ENCODE data around the gene PDE1C. TPM values are rescaled to one million over a fixed set of nuclear protein-coding genes. Genes with fewer than 3 reads are reported as not detected.

PDE1C gene
- total and polyA plus RNA-seq, 8 donors = 1.2 to 4.2 (median 2.2) TPM

DNA sequence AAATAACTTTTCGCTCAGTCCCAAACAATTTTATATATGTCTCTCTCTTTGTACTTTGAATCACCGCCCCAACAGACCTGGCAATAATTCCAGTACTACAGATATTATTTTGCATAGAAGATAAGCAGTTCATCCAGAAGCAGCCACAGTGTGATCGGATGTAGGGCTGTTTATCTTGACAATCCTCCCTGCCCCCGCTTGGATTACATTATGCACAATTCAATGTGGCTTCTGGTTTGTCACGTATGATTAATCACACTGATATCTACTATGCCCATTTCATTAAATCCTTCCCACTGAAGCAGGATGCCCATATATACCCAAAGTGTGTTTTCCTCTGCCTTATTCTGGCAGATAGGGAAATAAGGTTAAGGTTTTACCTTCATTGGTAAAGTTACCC is 115.2 kb downstream of the PDE1C start:
- no peaks in the 10 kb centered on the region for H3K4me1 ChIP-seq
- DNase-seq (no peak), FAIRE-seq (no peak), ATAC-seq (no peak)
- no peaks in the 10 kb centered on the region for H3K36me3 ChIP-seq
- H3K27ac ChIP-seq = no peak overlapping the region
- H3K27me3 ChIP-seq = no peaks in the 10 kb centered on the region
- 89 to 90% methylated on average over 5 of the region's 5 CpGs for WGBS, 2 donors
- intact Hi-C loops (cut with DNase I) = no loop called here
- TF ChIP-seq, protein P1, sequence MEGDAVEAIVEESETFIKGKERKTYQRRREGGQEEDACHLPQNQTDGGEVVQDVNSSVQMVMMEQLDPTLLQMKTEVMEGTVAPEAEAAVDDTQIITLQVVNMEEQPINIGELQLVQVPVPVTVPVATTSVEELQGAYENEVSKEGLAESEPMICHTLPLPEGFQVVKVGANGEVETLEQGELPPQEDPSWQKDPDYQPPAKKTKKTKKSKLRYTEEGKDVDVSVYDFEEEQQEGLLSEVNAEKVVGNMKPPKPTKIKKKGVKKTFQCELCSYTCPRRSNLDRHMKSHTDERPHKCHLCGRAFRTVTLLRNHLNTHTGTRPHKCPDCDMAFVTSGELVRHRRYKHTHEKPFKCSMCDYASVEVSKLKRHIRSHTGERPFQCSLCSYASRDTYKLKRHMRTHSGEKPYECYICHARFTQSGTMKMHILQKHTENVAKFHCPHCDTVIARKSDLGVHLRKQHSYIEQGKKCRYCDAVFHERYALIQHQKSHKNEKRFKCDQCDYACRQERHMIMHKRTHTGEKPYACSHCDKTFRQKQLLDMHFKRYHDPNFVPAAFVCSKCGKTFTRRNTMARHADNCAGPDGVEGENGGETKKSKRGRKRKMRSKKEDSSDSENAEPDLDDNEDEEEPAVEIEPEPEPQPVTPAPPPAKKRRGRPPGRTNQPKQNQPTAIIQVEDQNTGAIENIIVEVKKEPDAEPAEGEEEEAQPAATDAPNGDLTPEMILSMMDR (IDR thresholded peaks at IDR 0.05) = no peak
- no peaks in the 10 kb centered on the region for H3K9me3 ChIP-seq
- H3K4me3 ChIP-seq = no peak overlapping the region

DNA sequence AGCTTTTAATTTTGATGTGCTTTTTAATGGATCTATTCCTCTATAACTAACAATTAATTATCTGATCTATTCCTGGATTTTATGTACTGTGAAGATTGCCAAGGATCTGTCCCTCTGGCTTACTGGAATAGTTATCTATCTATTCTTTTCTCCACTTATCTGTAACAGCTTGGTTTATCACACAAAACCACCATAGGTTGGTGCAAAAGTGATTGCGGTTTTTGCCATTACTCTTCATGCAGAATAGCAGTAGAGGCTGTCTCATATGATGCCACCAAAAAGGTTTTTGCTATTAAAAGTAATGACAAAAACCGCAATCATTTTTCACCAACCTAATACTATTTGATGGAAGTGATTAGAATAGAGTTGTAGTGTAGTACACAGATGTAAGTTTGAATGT is 115.7 kb downstream of the PDE1C start:
- ATAC-seq (no peak), DNase-seq (no peak), FAIRE-seq (no peak)
- Histone ChIP-seq H3K9me3 (no peaks in the 10 kb centered on the region), H3K36me3 (no peaks in the 10 kb centered on the region), H3K4me3 (no peak overlapping the region), H3K27ac (no peak overlapping the region), H3K4me1 (peaks cover 0 to under 1% (median 0%) of the 10 kb centered on the region in 3 donors), H3K27me3 (no peaks in the 10 kb centered on the region)
- TF ChIP-seq, protein P1 (IDR thresholded peaks at IDR 0.05) = no peak
- whole genome bisulfite sequencing, 2 donors = 83 to 95% methylated on average over 2 of the region's 2 CpGs
- intact Hi-C loops (cut with DNase I) = no loop called here

DNA sequence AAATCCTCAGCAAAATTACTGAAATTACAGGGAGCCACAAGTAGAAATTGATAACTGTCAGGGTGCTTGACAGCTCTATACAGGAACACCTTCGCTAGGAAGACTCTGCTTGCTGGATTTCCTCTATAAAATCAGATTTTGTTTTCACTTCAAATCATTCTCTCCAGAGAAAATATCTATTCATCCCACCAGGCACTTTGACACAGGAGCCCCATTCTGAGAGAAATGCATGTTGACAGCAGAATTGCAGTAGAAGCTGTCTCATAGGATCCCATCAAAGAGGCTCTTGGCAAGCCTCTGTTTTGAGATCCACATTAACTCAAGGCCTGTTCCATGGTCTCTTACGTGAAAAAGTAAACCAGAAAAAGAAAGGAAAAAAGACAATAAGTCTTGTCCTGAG is 116.8 kb downstream of the PDE1C start:
- H3K27ac ChIP-seq = no peak overlapping the region
- FAIRE-seq (no peak), DNase-seq (no peak), ATAC-seq (no peak)
- intact Hi-C loops (cut with DNase I) = no loop called here
- no peaks in the 10 kb centered on the region for H3K27me3 ChIP-seq
- TF ChIP-seq, protein P1 (IDR thresholded peaks at IDR 0.05) = no peak
- H3K9me3 ChIP-seq = no peaks in the 10 kb centered on the region
- H3K4me1 ChIP-seq = peaks cover 4 to 9% (median 5%) of the 10 kb centered on the region in 3 donors
- no peaks in the 10 kb centered on the region for H3K36me3 ChIP-seq
- no peak overlapping the region for H3K4me3 ChIP-seq
- WGBS, 2 donors = 88 to 91% methylated on average over 2 of the region's 2 CpGs

DNA sequence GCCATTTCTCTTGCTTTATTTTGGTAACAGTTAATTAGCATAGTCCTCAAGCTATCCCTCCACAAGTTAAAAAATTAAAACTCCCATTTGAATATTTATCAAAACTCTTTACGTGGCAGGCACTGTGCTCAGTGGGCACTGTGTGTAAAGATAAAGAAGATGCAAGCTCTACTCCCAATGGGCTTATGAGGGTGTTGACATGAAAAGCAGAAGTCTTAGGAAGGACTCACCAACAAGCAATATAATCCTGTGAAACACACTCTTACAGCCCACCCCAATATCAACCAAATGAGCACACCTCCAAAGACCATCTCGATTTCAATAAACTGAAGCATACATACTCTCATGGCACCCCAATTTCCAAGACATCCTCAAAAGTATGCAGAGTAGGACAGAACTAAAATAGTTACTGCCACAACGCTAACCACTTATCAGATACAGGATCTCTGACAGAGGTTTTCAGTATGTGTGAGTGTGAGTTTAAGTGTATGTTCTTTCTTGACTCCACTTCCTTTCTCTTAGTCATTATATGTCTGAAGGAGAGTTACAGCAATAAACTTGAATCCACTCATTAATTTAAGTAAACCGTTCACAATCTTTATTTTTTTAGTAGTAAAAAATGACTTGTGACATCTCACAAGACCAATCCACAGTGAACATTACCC is 120.0 kb downstream of the PDE1C start:
- ATAC-seq (no peak), FAIRE-seq (no peak), DNase-seq (no peak)
- Histone ChIP-seq H3K36me3 (no peaks in the 10 kb centered on the region), H3K4me1 (peaks cover 11 to 18% (median 18%) of the 10 kb centered on the region in 3 donors), H3K27me3 (no peaks in the 10 kb centered on the region), H3K4me3 (no peak overlapping the region), H3K9me3 (no peaks in the 10 kb centered on the region), H3K27ac (no peak overlapping the region)
- TF ChIP-seq, protein P1 (IDR thresholded peaks at IDR 0.05) = no peak
- intact Hi-C loops (cut with DNase I) = no loop called here
- WGBS, 2 donors = 86 to 94% methylated on average over 4 of the region's 4 CpGs

DNA sequence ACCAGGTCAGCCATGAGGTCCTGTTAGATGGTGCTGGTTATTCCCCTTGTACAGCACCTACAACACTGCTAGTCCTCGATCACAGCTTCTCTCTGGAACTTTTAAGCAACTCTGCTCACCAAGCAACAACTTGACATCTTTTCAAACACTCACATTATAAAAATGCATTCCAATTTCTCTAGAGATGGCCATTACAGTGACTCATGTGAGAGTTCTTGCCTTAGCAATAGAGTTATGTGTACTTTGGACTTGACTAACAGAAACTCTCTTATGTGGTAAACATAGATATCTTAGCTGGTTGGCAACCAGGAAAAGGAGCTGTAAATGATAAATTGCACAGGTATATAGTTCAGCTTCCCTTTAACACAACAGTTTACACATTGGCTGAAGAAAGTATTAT is 122.2 kb downstream of the PDE1C start:
- ATAC-seq (peak; percentile 98 to 99 (median 98)), FAIRE-seq (peak; percentile 98), DNase-seq (peak in 1 of 6 donors; percentile 14)
- no peaks in the 10 kb centered on the region for H3K27me3 ChIP-seq
- H3K4me3 ChIP-seq = no peak overlapping the region
- no peaks in the 10 kb centered on the region for H3K36me3 ChIP-seq
- TF ChIP-seq, protein P1 (IDR thresholded peaks at IDR 0.05) = no peak
- no peaks in the 10 kb centered on the region for H3K9me3 ChIP-seq
- H3K27ac ChIP-seq = peak overlapping the region; percentile 24 to 81 (median 65)
- H3K4me1 ChIP-seq = peaks cover 11 to 18% (median 18%) of the 10 kb centered on the region in 3 donors
- WGBS, 2 donors = 20 to 24% methylated on average over 1 of the region's 1 CpG
- intact Hi-C loops (cut with DNase I) = no loop called here

All from pancreas (tissue), 10 donors.